Upper lobe of left lung (tissue), 6 donors: Measurements from ENCODE around the gene ITPR2. TPM values are rescaled to one million over a fixed set of nuclear protein-coding genes. Genes with fewer than 3 reads are reported as not detected.

ENCODE experiments used
- ATAC-seq, 2 donors: fragments of 200-7000 bp; cut with Tn5 transposase; one replicate each; pipeline ENCODE4 v1.9.1; 2022; ENCODE audit warnings: mild to moderate bottlenecking in 2 of 2, moderate library complexity in 2 of 2; ENCODE audit not compliant: low FRiP score in 2 of 2
- DNase-seq, 2 donors: peaks; one replicate each; pipeline ENCODE4 v3.0.0-alpha.2; 2019 to 2020
- H3K27ac ChIP-seq, 4 donors: fragments of 200-600 bp; sonication (generic); one replicate each; pipeline ENCODE4 v1.5.1; 2016 to 2019
- H3K27me3 ChIP-seq, 4 donors: fragments of 200-600 bp; sonication (generic); one replicate each; pipeline ENCODE4 v1.5.1; 2017 to 2019
- H3K36me3 ChIP-seq, 4 donors: fragments of 200-600 bp; sonication (generic); one replicate each; pipeline ENCODE4 v1.5.1; 2016 to 2019
- H3K4me1 ChIP-seq, 4 donors: fragments of 200-600 bp; sonication (generic); one replicate each; pipeline ENCODE4 v1.5.1; 2018 to 2019
- H3K4me3 ChIP-seq, 4 donors: fragments of 200-600 bp; sonication (generic); one replicate each; pipeline ENCODE4 v1.5.1; 2017 to 2019; ENCODE audit warnings: mild to moderate bottlenecking in 2 of 4, moderate library complexity in 1 of 4
- H3K9me3 ChIP-seq, 4 donors: fragments of 200-600 bp; sonication (generic); one replicate each; pipeline ENCODE4 v1.5.1; 2018 to 2019
- EP300 ChIP-seq, 4 donors: sonication (generic); formaldehyde crosslinking; IDR thresholded peaks; one replicate each; pipeline ENCODE4 v1.5.1; 2017; ENCODE audit warnings: antibody characterized with exemption in 4 of 4, control low read depth in 2 of 4
- POLR2A ChIP-seq, 4 donors: fragments of 450-650 bp; IDR thresholded peaks; one replicate each; pipeline ENCODE4 v1.5.1; 2016 to 2017; ENCODE audit warnings: antibody characterized with exemption in 4 of 4, mild to moderate bottlenecking in 2 of 4
- POLR2AphosphoS5 ChIP-seq, 2 donors: sonication (generic); formaldehyde crosslinking; IDR thresholded peaks; one replicate each; pipeline ENCODE4 v1.5.1; 2017; ENCODE audit warnings: antibody characterized with exemption in 2 of 2
- WGBS, 2 donors: methylation state at CpG; one replicate each; pipeline ENCODE4 v1.1.5; 2017 to 2018; 5-methylcytosine and 5-hydroxymethylcytosine counted together
- total RNA-seq, 6 donors: library from RNA; depleted of rRNA in 4 of 6; stranded (reverse); fragments of >200 nt in 4 of 6; gene quantifications; one replicate each; pipeline versions ENCODE4 v1.1.0 to v1.2.1, GENCODE V29; 2016 to 2021
- TF ChIP-seq, protein P1 (sequence below), 6 experiments: fragments of 450-650 bp in 4 of 6; fragments of 200-600 bp in 2 of 6; sonication (generic) in 2 of 6; IDR thresholded peaks; one replicate each; pipeline ENCODE4 v1.5.1; 2016 to 2019; ENCODE audit warnings: antibody characterized with exemption in 6 of 6
- donor health status: DM: no; HTN: no; CAD: no; lungs with moderate emphysema.
- donor health status: DM: no; HTN: yes; CAD: no; lungs with severe emphysema.

ITPR2 gene
- total RNA-seq, 6 donors from 2014 or later = 35.5 to 115 (median 45.0) TPM

DNA sequence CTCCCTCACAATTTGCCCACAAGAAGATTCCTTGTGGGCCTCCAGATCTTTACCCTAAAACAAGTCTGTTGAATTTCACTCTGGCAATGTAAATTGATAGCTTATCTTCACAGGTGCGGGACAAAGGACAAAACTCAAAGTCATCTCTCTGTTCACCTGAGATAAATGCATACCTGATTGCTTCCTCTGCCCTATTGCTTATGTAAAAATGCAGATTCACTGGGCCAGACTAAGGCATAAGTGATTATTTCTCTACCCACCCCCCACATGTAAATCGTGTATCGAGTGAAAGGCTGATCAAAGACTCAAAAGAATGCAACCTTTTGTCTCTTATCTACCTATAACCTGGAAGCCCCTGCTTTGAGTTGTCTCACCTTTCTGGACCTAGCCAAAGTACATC, 320.8 kb downstream of the ITPR2 start:
- no peak for DNase-seq
- Histone ChIP-seq H3K27ac (no peak overlapping the region), H3K27me3 (no peaks in the 10 kb centered on the region), H3K36me3 (no peaks in the 10 kb centered on the region), H3K9me3 (no peaks in the 10 kb centered on the region), H3K4me1 (no peaks in the 10 kb centered on the region), H3K4me3 (no peak overlapping the region)
- no peak for ATAC-seq
- 82 to 91% methylated on average over 3 of the region's 3 CpGs for WGBS, 2 donors
- no peak for TF ChIP-seq POLR2AphosphoS5 (IDR thresholded peaks at IDR 0.05)
- no peak for TF ChIP-seq EP300 (IDR thresholded peaks at IDR 0.05)
- TF ChIP-seq POLR2A (IDR thresholded peaks at IDR 0.05) = no peak

DNA sequence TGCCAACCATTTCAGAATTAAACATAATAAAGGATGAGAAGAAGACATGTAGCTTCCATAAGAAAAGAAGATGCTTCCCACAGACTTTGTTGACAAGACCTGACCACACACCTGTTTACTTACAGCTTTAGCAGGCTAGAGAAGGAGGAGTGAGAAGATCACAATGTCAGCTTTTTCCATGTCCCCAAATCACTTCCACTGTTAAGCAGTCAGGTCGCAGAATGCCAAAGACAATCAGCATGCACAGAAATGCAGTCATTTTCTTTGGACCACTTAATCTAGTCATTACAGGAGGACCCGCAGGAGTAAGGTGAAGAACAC, 322.7 kb downstream of the ITPR2 start:
- H3K36me3 ChIP-seq = no peaks in the 10 kb centered on the region
- no peak for ATAC-seq
- no peaks in the 10 kb centered on the region for H3K4me1 ChIP-seq
- no peaks in the 10 kb centered on the region for H3K27me3 ChIP-seq
- no peaks in the 10 kb centered on the region for H3K9me3 ChIP-seq
- H3K27ac ChIP-seq = no peak overlapping the region
- TF ChIP-seq EP300 (IDR thresholded peaks at IDR 0.05) (no peak), POLR2A (IDR thresholded peaks at IDR 0.05) (no peak)
- TF ChIP-seq, protein P1, sequence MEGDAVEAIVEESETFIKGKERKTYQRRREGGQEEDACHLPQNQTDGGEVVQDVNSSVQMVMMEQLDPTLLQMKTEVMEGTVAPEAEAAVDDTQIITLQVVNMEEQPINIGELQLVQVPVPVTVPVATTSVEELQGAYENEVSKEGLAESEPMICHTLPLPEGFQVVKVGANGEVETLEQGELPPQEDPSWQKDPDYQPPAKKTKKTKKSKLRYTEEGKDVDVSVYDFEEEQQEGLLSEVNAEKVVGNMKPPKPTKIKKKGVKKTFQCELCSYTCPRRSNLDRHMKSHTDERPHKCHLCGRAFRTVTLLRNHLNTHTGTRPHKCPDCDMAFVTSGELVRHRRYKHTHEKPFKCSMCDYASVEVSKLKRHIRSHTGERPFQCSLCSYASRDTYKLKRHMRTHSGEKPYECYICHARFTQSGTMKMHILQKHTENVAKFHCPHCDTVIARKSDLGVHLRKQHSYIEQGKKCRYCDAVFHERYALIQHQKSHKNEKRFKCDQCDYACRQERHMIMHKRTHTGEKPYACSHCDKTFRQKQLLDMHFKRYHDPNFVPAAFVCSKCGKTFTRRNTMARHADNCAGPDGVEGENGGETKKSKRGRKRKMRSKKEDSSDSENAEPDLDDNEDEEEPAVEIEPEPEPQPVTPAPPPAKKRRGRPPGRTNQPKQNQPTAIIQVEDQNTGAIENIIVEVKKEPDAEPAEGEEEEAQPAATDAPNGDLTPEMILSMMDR (IDR thresholded peaks at IDR 0.05) = no peak
- no peak overlapping the region for H3K4me3 ChIP-seq
- 76 to 91% methylated on average over 2 of the region's 2 CpGs for WGBS, 2 donors
- DNase-seq = no peak

- no peaks in the 10 kb centered on the region for H3K27me3 ChIP-seq
- DNase-seq (no peak), ATAC-seq (no peak)
- no peaks in the 10 kb centered on the region for H3K36me3 ChIP-seq
- no peak overlapping the region for H3K4me3 ChIP-seq
- no peak overlapping the region for H3K27ac ChIP-seq
- 80 to 96% methylated on average over 1 of the region's 1 CpG for WGBS, 2 donors
- no peaks in the 10 kb centered on the region for H3K4me1 ChIP-seq
- no peak for TF ChIP-seq POLR2A (IDR thresholded peaks at IDR 0.05)
- TF ChIP-seq, protein P1 (IDR thresholded peaks at IDR 0.05) = no peak
- TF ChIP-seq POLR2AphosphoS5 (IDR thresholded peaks at IDR 0.05) = no peak
- TF ChIP-seq EP300 (IDR thresholded peaks at IDR 0.05) = no peak
- no peaks in the 10 kb centered on the region for H3K9me3 ChIP-seq
Observed at GRCh38 chr12:26507613-26508012, 325.4 kb downstream of the ITPR2 start.

DNA sequence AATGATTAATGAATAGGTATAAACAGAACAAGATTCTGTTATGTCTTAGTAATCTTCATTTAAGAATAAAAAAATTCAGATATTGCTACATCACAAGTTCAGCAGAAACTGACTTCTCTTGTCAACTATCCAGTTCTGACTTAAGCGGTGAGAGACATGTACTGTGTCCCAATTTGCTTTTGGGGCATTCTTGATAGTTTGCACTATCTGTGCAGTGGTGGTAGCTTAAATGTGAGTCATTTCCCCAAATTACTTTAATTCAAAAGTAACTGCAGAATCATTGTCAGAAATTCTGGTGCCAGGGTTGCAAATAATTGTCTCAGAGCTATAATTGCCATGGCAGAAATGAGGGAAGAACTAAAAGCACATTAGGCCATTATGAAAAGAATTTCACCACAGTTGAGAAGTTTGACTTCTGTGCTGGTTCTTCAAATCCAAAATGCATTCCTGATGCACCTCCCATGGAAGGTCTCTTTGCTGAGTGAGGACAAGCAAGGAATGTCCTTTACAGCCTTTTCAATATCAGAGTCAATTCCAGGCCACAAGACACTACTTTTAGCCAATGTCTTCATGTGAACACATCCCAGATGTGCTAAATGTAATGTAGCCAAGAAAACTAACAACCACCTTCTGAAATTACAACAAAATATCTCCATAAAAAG, 332.9 kb downstream of the ITPR2 start:
- WGBS, 2 donors = 81 to 100% methylated on average over 1 of the region's 1 CpG
- DNase-seq (no peak), ATAC-seq (peak in 1 of 2 donors; percentile 55)
- no peaks in the 10 kb centered on the region for H3K27me3 ChIP-seq
- TF ChIP-seq EP300 (IDR thresholded peaks at IDR 0.05) (no peak), POLR2AphosphoS5 (IDR thresholded peaks at IDR 0.05) (no peak)
- H3K4me3 ChIP-seq = no peak overlapping the region
- no peak overlapping the region for H3K27ac ChIP-seq
- H3K4me1 ChIP-seq = no peaks in the 10 kb centered on the region
- H3K9me3 ChIP-seq = no peaks in the 10 kb centered on the region
- no peaks in the 10 kb centered on the region for H3K36me3 ChIP-seq

- TF ChIP-seq EP300 (IDR thresholded peaks at IDR 0.05) (no peak), POLR2AphosphoS5 (IDR thresholded peaks at IDR 0.05) (no peak)
- TF ChIP-seq, protein P1 (IDR thresholded peaks at IDR 0.05) = no peak
- H3K4me3 ChIP-seq = no peak overlapping the region
- DNase-seq (no peak), ATAC-seq (no peak)
- H3K27me3 ChIP-seq = no peaks in the 10 kb centered on the region
- H3K9me3 ChIP-seq = no peaks in the 10 kb centered on the region
- no peak overlapping the region for H3K27ac ChIP-seq
- no peaks in the 10 kb centered on the region for H3K4me1 ChIP-seq
- WGBS, 2 donors = 86 to 88% methylated on average over 1 of the region's 1 CpG
- H3K36me3 ChIP-seq = peaks cover 0 to 6% (median 0%) of the 10 kb centered on the region in 4 donors
Observed at GRCh38 chr12:26496170-26496569, 336.8 kb downstream of the ITPR2 start.

GRCh38 chr12:26493656-26494055, 339.3 kb downstream of the ITPR2 start:
- H3K36me3 ChIP-seq = peaks cover 0 to 6% (median 3%) of the 10 kb centered on the region in 4 donors
- H3K4me1 ChIP-seq = no peaks in the 10 kb centered on the region
- 69 to 84% methylated on average over 3 of the region's 3 CpGs for WGBS, 2 donors
- H3K9me3 ChIP-seq = no peaks in the 10 kb centered on the region
- TF ChIP-seq, protein P1 (IDR thresholded peaks at IDR 0.05) = no peak
- no peak for TF ChIP-seq POLR2AphosphoS5 (IDR thresholded peaks at IDR 0.05)
- no peak for TF ChIP-seq POLR2A (IDR thresholded peaks at IDR 0.05)
- TF ChIP-seq EP300 (IDR thresholded peaks at IDR 0.05) = no peak
- DNase-seq = no peak
- no peak overlapping the region for H3K4me3 ChIP-seq
- no peak overlapping the region for H3K27ac ChIP-seq
- no peaks in the 10 kb centered on the region for H3K27me3 ChIP-seq
- no peak for ATAC-seq
